GM10248 (cell line): ENCODE results near the gene PDLIM5.

ENCODE experiments used
- CTCF ChIA-PET: fragments of 300-600 bp; sonication (Branson Sonifier 250); formaldehyde crosslinking; extraction: SDS; loops from one replicate; lab custom pipeline; 2021; ENCODE audit warnings: antibody characterized with exemption; lab: Yijun Ruan, JAX
- POLR2A ChIA-PET: fragments of 350-650 bp; sonication (Branson Sonifier 250); formaldehyde crosslinking; extraction: SDS; loops from one replicate; lab custom pipeline; 2020; ENCODE audit warnings: antibody characterized with exemption; lab: Yijun Ruan, JAX
- DNase-seq: peaks from one replicate; pipeline ENCODE4 v3.0.0; 2012; ENCODE audit errors: extremely low spot score
- TF ChIP-seq, protein P1 (sequence below): IDR thresholded peaks from 2 replicates; pipeline ENCODE4 v1.5.1; 2012; ENCODE audit warnings: mild to moderate bottlenecking, low read depth; ENCODE audit errors: extremely low read depth, missing control alignments, control extremely low read depth

PDLIM5 gene

DNA sequence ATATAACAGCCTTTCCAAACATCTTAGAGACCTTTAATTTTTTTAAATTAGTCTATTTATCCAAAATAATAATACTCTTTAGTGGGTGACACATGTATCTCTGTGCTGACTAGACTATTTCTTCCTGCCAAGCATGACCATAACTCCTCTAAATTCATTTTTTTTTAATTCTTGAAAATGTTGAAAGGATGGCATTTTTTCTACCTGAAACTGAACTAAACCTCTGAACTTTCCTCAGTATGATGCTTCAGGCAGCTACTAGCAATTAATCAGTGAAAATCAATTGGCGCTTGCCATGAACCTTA lies 42.4 kb upstream of the PDLIM5 start:
- TF ChIP-seq, protein P1, sequence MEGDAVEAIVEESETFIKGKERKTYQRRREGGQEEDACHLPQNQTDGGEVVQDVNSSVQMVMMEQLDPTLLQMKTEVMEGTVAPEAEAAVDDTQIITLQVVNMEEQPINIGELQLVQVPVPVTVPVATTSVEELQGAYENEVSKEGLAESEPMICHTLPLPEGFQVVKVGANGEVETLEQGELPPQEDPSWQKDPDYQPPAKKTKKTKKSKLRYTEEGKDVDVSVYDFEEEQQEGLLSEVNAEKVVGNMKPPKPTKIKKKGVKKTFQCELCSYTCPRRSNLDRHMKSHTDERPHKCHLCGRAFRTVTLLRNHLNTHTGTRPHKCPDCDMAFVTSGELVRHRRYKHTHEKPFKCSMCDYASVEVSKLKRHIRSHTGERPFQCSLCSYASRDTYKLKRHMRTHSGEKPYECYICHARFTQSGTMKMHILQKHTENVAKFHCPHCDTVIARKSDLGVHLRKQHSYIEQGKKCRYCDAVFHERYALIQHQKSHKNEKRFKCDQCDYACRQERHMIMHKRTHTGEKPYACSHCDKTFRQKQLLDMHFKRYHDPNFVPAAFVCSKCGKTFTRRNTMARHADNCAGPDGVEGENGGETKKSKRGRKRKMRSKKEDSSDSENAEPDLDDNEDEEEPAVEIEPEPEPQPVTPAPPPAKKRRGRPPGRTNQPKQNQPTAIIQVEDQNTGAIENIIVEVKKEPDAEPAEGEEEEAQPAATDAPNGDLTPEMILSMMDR, result no peak
- DNase-seq, result no peak
- ChIA-PET POLR2A (no interaction called here), CTCF (interaction anchor here (0.7 to 3.2 kb wide), 5 partner anchors 9 to 191 kb away, joined by 3 to 21 read pairs (median 6); no protein-coding TSS in a partner anchor)

DNA sequence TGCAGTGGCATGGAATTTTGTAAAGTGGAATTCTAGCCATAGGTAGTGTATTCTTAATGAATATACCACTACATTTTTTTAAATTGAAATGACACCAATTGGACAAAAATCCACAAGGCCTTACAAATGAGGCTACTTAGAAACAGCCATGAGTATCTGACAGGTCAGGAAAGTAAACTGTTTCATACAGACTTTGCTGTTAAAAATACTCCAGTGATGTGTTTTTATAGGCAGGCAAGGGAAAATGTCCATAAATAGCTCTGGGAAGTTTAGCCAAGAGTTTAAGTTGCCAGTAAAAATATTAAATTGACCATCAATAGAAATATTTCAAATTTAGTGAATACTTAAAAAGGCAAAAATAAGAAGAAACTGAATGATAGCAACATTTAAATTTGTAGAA lies 41.8 kb upstream of the PDLIM5 start:
- DNase-seq, result no peak
- CTCF ChIA-PET, result interaction anchor here (2.0 kb wide), 1 partner anchor 186 kb away, joined by 6 read pairs; no protein-coding TSS in a partner anchor
- TF ChIP-seq, protein P1, result no peak
- POLR2A ChIA-PET, result no interaction called here

DNA sequence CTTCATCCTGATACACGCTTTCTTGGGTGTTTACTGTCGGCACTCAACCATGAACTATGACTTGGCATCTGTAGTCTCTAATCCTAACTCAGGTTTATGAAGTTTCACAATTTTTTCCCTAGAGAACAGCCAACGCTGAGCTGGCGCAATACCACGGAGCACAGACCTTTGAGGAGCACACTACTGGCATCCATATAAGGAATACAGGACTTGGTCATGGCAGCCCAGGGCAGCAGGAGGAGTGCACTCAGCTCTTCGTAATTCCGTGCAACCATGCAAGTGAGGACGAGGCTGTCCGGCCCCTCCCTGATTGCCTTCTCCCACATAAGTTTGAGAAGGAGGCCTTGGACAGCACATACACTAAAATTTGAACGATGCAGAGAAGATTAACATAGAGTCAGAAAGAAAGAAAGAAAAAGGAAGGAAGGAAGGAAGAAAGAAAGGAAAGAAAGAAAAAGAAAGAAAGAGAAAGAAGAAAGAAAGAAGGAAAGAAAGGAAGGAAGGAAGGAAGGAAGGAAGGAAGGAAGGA lies 41.0 kb upstream of the PDLIM5 start:
- ChIA-PET CTCF (interaction anchor here (0.7 kb wide), 1 partner anchor 20 kb away, joined by 3 read pairs; no protein-coding TSS in a partner anchor), POLR2A (no interaction called here)
- DNase-seq, result no peak
- TF ChIP-seq, protein P1, result no peak

DNA sequence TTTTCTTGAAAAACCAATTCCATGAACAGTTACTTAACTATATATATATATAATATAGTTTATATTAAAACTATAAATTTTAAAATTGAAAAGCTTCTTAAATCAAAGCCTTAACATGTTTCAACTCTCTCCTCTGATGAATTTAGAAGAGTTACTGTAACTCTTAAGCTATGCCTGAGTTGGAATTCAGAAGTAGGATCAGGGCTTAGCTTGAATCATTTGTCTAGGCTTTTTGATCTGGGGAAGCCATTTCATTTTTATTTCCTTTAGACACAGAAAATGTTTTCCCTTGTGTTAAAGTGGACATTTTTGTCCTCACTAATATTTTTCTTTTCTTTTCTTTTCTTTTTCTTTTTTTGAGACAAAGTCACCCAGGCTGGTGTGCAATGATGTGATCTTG lies 40.4 kb upstream of the PDLIM5 start:
- CTCF ChIA-PET, result interaction anchor here (0.7 kb wide), 1 partner anchor 19 kb away, joined by 3 read pairs; no protein-coding TSS in a partner anchor
- POLR2A ChIA-PET, result no interaction called here
- TF ChIP-seq, protein P1, result no peak
- DNase-seq, result no peak

DNA sequence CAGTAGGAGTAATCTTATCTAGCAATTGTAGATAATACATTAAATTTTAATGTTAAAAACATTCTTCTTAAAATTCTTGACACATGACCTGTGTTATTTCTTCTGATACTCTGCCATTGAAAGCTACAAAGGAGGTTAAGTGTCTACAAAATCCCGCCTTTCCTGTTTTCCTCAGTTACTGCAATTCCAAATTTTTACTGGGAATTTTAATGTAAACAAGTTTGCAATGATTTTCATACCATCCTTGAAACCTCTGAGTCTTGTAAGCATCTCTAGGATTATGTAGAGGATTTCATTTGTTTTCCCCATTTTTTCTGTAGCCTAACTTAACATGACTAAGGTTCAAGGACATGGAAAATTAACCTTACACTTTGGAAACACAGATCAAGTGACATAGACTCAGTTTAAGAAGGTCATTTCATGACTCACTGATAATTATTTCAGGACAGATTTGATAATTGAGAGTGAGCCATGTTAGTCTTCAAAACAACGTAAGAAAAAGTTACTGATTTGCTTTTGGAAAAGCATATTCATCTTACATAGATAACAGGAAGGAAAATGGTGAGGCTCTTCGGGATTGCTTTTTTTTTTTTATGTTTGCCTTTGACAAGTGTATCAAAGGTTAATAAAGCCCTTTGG lies 39.6 kb upstream of the PDLIM5 start:
- ChIA-PET POLR2A (no interaction called here), CTCF (no interaction called here)
- DNase-seq, result no peak
- TF ChIP-seq, protein P1, result no peak

DNA sequence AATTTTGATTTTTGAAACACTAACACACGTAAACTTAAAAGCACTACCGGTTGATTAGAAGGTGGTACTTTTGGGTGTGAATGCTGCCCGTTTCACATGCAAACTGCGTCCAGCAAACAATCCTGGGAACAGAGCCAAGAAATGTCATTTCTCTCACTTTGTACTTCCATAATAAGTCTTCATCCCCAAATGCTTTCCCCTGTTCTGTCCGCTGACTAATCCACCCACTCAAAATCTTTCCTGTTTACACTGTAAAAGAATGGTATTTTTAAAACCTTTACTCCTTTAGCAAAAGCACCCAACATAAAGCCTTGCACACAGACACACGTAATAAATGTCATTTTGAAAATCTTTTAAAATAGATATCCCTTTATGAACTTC lies 39.1 kb upstream of the PDLIM5 start:
- ChIA-PET CTCF (interaction anchor here (1.3 kb wide), 1 partner anchor 186 kb away, joined by 3 read pairs; no protein-coding TSS in a partner anchor), POLR2A (interaction anchor here (0.6 kb wide), 1 partner anchor 49 kb away, joined by 3 read pairs; no protein-coding TSS in a partner anchor)
- TF ChIP-seq, protein P1, result no peak
- no peak for DNase-seq
